ENCODE data around the gene LIN37.

Gene LIN37

GRCh38 chr19:35710784-35711723 is 37.3 kb upstream of the LIN37 start:
- Histone ChIP-seq H3K27ac (no peak overlapping the region), H3K36me3 (no peaks in the 10 kb centered on the region), H3K4me3 (no peak overlapping the region), H3K9me3 (no peaks in the 10 kb centered on the region), H3K4me1 (peaks cover 0 to 10% (median 7%) of the 10 kb centered on the region in 4 donors), H3K27me3 (no peaks in the 10 kb centered on the region)
- no peak for DNase-seq
- intact Hi-C loops (cut with DNase I; ENCODE audit: low total_unique reads) = loop anchor here (10.0 kb wide), 1 partner anchor 586 kb away; no protein-coding TSS in a partner anchor
- TF ChIP-seq, protein P1, sequence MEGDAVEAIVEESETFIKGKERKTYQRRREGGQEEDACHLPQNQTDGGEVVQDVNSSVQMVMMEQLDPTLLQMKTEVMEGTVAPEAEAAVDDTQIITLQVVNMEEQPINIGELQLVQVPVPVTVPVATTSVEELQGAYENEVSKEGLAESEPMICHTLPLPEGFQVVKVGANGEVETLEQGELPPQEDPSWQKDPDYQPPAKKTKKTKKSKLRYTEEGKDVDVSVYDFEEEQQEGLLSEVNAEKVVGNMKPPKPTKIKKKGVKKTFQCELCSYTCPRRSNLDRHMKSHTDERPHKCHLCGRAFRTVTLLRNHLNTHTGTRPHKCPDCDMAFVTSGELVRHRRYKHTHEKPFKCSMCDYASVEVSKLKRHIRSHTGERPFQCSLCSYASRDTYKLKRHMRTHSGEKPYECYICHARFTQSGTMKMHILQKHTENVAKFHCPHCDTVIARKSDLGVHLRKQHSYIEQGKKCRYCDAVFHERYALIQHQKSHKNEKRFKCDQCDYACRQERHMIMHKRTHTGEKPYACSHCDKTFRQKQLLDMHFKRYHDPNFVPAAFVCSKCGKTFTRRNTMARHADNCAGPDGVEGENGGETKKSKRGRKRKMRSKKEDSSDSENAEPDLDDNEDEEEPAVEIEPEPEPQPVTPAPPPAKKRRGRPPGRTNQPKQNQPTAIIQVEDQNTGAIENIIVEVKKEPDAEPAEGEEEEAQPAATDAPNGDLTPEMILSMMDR (IDR thresholded peaks at IDR 0.05) = no peak

- H3K4me3 ChIP-seq = no peak overlapping the region
- H3K9me3 ChIP-seq = no peaks in the 10 kb centered on the region
- TF ChIP-seq, protein P1 (IDR thresholded peaks at IDR 0.05) = no peak
- no peak overlapping the region for H3K27ac ChIP-seq
- DNase-seq = no peak
- H3K4me1 ChIP-seq = peaks cover 0 to 16% (median 9%) of the 10 kb centered on the region in 4 donors
- no peaks in the 10 kb centered on the region for H3K36me3 ChIP-seq
- intact Hi-C loops (cut with DNase I; ENCODE audit: low total_unique reads) = loop anchor here (10.0 kb wide), 1 partner anchor 588 kb away; no protein-coding TSS in a partner anchor
- H3K27me3 ChIP-seq = no peaks in the 10 kb centered on the region
Measured at GRCh38 chr19:35712567-35713505, 35.5 kb upstream of the LIN37 start.

DNA sequence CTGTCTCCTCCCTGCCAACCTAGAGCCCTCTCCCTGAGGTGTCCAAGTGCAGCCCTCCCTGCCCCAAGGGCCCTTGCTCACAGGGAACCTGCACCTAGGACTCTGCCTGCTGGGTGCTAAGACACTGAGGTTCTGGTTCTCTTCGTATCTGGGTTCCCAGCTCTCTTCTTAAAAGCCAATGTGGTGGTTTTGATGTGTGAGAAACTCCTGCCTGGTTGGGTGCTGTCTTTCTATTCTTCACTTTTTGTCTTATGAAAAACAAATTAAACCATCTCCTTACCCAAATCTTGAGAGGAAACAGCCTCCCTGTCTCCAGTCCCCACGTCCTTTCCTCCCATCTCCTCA is 34.9 kb upstream of the LIN37 start:
- no peak overlapping the region for H3K4me3 ChIP-seq
- no peaks in the 10 kb centered on the region for H3K9me3 ChIP-seq
- H3K36me3 ChIP-seq = no peaks in the 10 kb centered on the region
- H3K27me3 ChIP-seq = no peaks in the 10 kb centered on the region
- TF ChIP-seq, protein P1 (IDR thresholded peaks at IDR 0.05) = no peak
- H3K4me1 ChIP-seq = peaks cover 0 to 16% (median 9%) of the 10 kb centered on the region in 4 donors
- intact Hi-C loops (cut with DNase I; ENCODE audit: low total_unique reads) = loop anchor here (10.0 kb wide), 1 partner anchor 589 kb away; no protein-coding TSS in a partner anchor
- H3K27ac ChIP-seq = no peak overlapping the region
- no peak for DNase-seq

DNA sequence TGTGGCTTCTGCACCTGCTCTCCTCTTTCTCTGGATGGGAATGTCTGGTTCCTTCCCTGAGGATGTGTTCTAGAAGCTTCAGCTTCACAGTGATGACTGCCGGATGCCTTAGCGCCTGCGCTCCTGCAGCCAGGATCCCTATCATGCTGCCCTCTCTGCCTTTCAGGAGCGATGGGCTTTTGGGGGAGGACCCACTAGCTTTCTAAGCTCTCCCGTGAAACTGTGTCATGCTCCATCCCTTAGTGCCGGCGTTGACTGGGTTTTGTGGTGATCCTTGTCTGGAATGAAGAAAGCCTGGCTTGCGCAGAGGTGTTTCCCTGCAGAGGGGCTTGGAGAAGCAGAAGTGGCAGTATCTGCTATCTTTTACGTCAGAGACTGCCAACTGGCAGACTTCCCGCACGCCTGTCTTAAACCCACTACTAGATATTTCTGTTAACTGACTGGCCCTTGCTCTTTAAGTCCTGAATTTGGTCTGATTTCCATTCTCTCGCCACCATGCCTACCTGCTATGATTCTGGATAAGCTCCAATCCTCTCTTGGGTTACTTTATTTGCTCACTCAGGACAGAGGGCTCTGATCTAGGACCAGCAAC is 34.4 kb upstream of the LIN37 start:
- intact Hi-C loops (cut with DNase I; ENCODE audit: low total_unique reads) = loop anchor here (10.0 kb wide), 1 partner anchor 589 kb away; no protein-coding TSS in a partner anchor
- H3K27ac ChIP-seq = no peak overlapping the region
- TF ChIP-seq, protein P1 (IDR thresholded peaks at IDR 0.05) = no peak
- H3K4me3 ChIP-seq = no peak overlapping the region
- H3K9me3 ChIP-seq = no peaks in the 10 kb centered on the region
- H3K36me3 ChIP-seq = no peaks in the 10 kb centered on the region
- peaks cover 0 to 21% (median 14%) of the 10 kb centered on the region in 4 donors for H3K4me1 ChIP-seq
- H3K27me3 ChIP-seq = no peaks in the 10 kb centered on the region
- no peak for DNase-seq
